Skeletal muscle cell (primary cell): Measurements from ENCODE around the gene EVPL.
"Not testable (repeated sequence)": the region's sequence is repeated elsewhere in the genome, so short reads cannot be mapped to it uniquely, and the experiment has no call there.

ENCODE experiments used
- DNase-seq: peaks from one replicate; pipeline ENCODE4 v3.0.0-alpha.2; 2010; ENCODE audit warnings: low read depth
- H3K4me3 ChIP-seq: 2 replicates; pipeline ENCODE4 v1.5.1; 2011; ENCODE audit warnings: low read depth, mild to moderate bottlenecking, control low read depth, low read length, moderate library complexity

The EVPL gene

DNA sequence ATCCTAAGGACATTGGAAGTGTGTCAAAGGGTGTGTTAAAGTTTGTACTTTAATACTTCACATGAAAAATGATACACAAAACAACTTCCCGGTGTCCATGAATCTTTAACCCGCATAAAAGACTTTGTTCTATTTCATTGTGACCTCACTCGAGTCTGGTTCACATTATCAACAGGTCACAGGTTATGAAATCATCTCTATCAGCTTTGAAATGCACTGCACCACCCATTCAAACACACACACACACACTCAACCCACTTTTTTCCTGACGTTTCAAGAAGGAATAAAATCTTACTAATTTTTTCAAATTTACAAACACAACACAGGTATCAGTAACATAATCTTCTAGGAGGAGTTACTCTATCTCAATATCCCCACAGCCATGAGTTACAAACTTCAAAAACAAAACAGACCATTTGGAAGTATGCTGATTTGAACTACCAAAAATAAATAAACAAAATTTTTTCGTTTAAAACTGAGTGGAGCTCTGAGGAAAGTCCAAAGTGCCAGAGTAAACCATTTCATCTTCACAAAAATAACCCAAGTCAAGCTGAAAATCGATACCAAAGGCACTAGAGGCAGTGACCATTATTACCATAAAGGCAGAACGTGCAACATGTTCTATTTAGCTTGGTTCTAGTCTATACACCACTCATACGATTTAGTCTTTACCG is 50.8 kb downstream of the EVPL start:
- no peak overlapping the region for H3K4me3 ChIP-seq
- no peak for DNase-seq

DNA sequence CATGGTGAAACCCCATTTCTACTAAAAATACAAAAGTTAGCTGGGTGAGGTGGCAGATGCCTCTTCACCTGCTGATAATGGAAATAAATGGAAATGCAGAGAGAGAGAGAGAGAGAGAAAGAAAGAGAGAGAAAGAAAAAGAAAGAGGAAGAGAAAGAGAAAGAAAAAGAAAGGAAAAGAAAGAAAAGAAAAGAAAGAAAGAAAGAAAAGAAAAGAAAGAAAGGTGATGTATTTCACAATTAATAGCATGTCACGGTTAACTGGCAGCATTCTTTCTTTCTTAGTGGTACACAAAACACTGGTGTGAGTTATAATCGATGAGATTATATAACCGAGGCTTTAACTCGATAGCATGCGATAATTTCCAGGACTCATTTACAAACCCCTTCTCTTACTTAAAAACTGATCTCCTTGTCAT is 51.3 kb downstream of the EVPL start:
- H3K4me3 ChIP-seq, result no peak overlapping the region
- no peak for DNase-seq

DNA sequence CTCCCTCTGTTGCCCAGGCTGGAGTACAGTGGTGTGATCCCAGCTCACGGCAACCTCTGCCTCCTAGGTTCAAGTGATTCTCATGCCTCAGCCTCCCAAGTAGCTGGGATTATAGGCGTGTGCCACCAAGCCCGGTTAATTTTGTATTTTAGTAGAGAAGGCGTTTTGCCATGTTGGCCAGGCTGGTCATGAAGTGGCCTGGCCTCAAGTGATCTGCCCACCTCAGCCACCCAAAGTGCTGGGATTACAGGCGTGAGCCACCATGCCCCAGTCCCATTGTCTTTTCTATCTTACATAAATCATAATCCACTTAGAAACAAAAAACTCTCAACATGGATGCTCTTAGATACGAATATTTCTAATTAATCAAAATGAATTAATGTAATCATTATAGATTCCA is 51.9 kb downstream of the EVPL start:
- not testable (repeated sequence) for DNase-seq, H3K4me3 ChIP-seq

DNA sequence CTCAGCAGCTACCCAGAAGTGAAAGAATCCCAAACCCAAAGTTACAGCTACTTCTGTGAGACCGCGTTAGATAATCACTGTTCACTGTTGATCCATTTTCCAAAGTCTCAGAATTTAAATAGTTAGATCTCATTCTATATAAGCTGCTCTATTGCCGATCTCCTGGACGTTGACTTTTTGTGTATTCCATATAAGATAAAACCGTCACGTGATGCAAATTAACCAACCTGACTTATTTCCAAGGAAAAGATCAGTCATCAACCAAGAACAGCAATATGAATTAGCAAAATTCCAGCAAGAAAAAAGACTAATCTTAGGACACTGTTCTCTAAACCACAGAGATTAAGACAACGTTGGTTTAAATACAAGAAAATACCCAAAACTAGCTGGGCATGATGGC is 56.5 kb downstream of the EVPL start:
- no peak for DNase-seq
- no peak overlapping the region for H3K4me3 ChIP-seq

DNA sequence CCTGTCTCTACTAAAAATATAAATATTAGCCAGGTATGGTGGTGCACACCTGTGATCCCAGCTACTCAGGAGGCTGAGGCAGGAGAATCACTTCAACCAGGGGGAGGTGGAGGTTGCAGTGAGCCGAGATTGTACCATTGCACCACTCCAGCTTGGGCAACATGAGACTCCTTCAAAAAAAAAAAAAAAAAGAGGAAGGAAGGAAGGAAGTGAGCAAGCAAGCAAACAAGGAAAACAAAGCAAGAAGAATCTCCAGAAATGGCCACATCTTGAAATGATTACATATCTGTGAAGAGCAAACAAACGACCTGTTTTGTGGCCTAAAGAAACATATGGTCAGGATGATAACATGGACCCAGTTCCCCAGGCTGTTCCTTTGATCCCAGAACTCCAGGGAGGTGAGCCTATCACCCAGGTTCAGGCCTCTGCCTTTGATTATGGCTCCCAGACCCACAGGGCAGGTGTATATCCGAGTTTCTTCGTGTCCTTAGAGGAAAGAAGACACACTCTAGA is 57.0 kb downstream of the EVPL start:
- no peak for DNase-seq

DNA sequence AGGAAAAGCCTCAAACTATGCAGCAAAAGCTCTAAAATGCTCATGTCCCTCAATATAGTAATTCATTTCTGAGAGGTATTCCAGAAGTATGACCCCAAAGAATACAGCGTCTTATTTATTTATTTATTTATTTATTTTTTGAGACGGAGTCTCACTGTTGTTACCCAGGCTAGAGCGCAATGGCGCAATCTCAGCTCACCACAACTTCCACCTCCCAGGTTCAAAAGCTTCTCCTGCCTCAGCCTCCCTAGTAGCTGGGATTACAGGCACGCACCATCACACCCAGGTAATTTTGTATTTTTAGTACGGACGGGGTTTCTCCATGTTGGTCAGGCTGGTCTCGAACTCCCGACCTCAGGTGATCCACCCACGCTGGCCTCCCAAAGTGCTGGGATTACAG is 58.1 kb downstream of the EVPL start:
- H3K4me3 ChIP-seq, DNase-seq: not testable (repeated sequence)

More for the DNA sequence above, 57.0 kb downstream of the EVPL start:
- H3K4me3 ChIP-seq, result no peak overlapping the region

DNA sequence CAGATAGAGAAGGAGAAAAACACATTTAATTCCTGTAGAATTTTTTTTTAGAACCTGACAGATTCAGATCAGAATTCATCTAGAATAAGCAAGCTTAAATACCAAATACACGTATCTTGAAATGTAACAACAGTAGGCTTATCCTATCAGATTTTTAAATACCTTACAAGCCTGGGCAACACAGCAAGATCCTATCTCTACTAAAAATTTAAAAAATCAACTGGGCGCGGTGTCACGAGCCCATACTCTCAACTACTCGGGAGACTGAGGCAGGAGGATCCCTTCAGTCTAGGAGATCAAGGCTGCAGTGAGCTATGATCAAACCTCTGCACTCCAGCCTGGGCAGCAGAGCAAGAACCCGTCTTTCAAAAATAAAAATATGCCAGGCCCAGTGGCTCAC is 61.6 kb downstream of the EVPL start:
- DNase-seq, result no peak
- no peak overlapping the region for H3K4me3 ChIP-seq

DNA sequence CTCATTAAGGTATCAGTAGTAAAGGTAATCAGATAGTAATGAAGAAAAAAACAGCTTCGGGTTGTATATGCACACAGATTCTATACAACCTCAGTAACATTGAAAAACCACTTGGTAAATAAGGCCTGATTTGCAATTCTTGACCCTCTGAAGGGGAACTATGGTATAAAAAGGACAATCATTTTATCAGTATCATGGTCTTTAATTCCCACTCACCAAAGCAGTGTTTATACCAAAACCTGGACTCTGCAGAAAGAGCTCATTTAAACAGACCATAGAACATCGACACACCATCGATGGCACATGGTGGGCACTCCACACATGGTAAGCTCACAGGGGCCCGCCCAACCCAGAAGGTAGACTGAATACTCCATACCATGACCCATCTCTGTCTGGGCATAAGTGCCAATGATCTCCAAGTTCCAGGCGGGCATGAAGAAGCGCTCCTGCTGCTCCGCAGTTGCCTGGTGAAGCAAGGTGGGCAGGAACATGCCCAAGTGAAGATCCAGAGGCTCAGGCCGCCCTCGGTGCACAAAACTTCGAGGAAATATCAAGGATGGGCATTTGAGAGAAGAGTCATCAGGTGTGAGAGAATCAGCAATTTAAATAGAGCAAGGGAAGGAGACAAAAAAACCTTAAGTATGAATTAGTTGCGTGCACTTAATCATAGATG is 67.1 kb downstream of the EVPL start:
- no peak for DNase-seq
- no peak overlapping the region for H3K4me3 ChIP-seq

DNA sequence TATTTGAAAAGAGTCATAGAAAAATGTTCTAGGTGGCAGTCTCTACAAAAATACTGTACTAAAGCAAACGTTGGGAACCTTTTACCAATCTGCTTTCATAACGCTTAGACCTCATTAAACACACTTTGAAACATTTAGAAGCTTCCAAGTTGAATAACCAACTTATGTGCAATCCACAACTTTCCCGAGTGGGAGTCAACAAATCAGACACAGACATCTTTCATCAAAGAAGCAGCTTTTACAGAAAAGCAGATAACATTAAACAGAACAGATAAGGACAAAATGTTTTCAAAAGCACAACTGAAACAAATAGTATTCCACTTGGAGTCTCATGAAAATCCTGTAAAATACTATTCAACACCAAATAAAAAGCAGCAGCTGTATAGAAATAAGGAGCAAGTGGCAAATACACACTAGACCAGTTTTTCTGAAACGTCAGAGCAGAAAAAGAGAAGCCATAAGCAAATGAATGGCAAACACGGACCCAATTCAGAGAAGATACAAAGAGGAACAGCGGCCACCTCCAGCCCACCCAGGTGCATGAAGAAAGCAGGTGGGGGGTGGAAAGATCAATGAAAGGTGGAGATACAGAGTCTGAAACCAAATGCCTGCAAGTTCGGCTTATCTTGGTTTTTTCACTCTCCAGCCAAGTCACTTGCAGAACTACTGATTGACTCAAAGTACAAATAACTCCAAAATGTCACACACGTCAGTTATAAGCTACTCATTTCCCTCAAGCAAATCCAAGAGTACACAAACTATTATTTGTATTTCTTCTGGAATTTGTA is 67.9 kb downstream of the EVPL start:
- no peak for DNase-seq
- no peak overlapping the region for H3K4me3 ChIP-seq
